OCI-LY7 (cell line): ENCODE measurements around the gene AURKB. TPM values are rescaled to one million over a fixed set of nuclear protein-coding genes. Genes with fewer than 3 reads are reported as not detected.

Experiments
- BruUV-seq: library from RNA; stranded (reverse); fragments of 400-500 nt; replicated peaks from 2 replicates; lab custom pipeline; 2021; lab: Mats Ljungman, UMichigan
- CTCF ChIA-PET: fragments of 300-600 bp; sonication (Branson Sonifier 250); formaldehyde crosslinking; loops from one replicate; lab custom pipeline; 2022; ENCODE audit warnings: antibody characterized with exemption; ENCODE audit not compliant: unreplicated experiment; lab: Charles Lee
- POLR2A ChIA-PET: fragments of 300-600 bp; sonication (Branson Sonifier 250); formaldehyde crosslinking; loops from one replicate; lab custom pipeline; 2022; ENCODE audit warnings: antibody characterized with exemption; lab: Charles Lee
- DNase-seq: peaks from one replicate; pipeline ENCODE4 v3.0.0-alpha.2; 2015; ENCODE audit warnings: low spot score
- H2AFZ ChIP-seq: fragments of 200-600 bp; sonication (generic), shearing (Covaris generic); 2 replicates; pipeline ENCODE4 v1.6.1; 2014; ENCODE audit warnings: mild to moderate bottlenecking, antibody characterized with exemption, low read length, moderate library complexity
- H3K27ac ChIP-seq: fragments of 200-600 bp; sonication (generic); 2 replicates; pipeline ENCODE4 v1.5.1; 2014; ENCODE audit warnings: mixed run types, low read depth, mild to moderate bottlenecking, moderate library complexity, low read length, inconsistent platforms; ENCODE audit not compliant: poor library complexity, severe bottlenecking
- H3K36me3 ChIP-seq: fragments of 200-600 bp; sonication (generic); 2 replicates; pipeline ENCODE4 v1.6.1; 2014; ENCODE audit warnings: mild to moderate bottlenecking, antibody characterized with exemption, low read length, moderate library complexity, mixed read lengths; ENCODE audit not compliant: insufficient read depth
- H3K4me1 ChIP-seq: fragments of 200-600 bp; sonication (generic); 2 replicates; pipeline ENCODE4 v1.5.1; 2014; ENCODE audit warnings: mild to moderate bottlenecking, low read length; ENCODE audit not compliant: insufficient read depth, poor library complexity, severe bottlenecking
- H3K4me2 ChIP-seq: fragments of 200-600 bp; sonication (generic); 2 replicates; pipeline ENCODE4 v1.6.1; 2014; ENCODE audit warnings: mild to moderate bottlenecking, low read length
- H3K4me3 ChIP-seq: fragments of 200-600 bp; sonication (generic); 2 replicates; pipeline ENCODE4 v1.5.1; 2014; ENCODE audit warnings: mild to moderate bottlenecking, low read depth, low read length; ENCODE audit not compliant: poor library complexity, severe bottlenecking
- H3K79me2 ChIP-seq: fragments of 200-600 bp; sonication (generic); 2 replicates; pipeline ENCODE4 v1.6.1; 2016; ENCODE audit warnings: low read depth, mild to moderate bottlenecking, low read length, moderate library complexity, mixed read lengths; ENCODE audit not compliant: insufficient read depth
- H3K9me2 ChIP-seq: fragments of 200-600 bp; sonication (generic); 2 replicates; pipeline ENCODE4 v1.6.1; 2016; ENCODE audit warnings: mild to moderate bottlenecking, low read length, mixed read lengths; ENCODE audit not compliant: insufficient read depth
- H3K9me3 ChIP-seq: fragments of 200-600 bp; sonication (generic); 2 replicates; pipeline ENCODE4 v1.6.1; 2014; ENCODE audit warnings: mild to moderate bottlenecking, mixed run types, low read length, mixed read lengths
- H4K20me1 ChIP-seq: fragments of 200-600 bp; sonication (generic); 2 replicates; pipeline ENCODE4 v1.6.1; 2014; ENCODE audit warnings: mild to moderate bottlenecking, antibody characterized with exemption, low read length, moderate library complexity, mixed read lengths; ENCODE audit not compliant: insufficient read depth
- CTCF ChIP-seq: fragments of 200-600 bp; sonication (generic); conservative IDR thresholded peaks from 2 replicates; pipeline ENCODE4 v1.5.1; 2014; ENCODE audit warnings: mild to moderate bottlenecking, antibody characterized with exemption, low read length, moderate library complexity, mixed read lengths
- EZH2phosphoT487 ChIP-seq: fragments of 200-600 bp; sonication (generic); IDR thresholded peaks from 2 replicates; pipeline ENCODE4 v1.6.1; 2018; ENCODE audit warnings: low read depth, borderline replicate concordance, mild to moderate bottlenecking, mixed run types, antibody characterized with exemption, low read length, moderate library complexity, mixed read lengths
- intact Hi-C: fragments of 100-400 bp; cut with micrococcal nuclease; formaldehyde crosslinking; loops from one replicate; pipeline ENCODE4 v1.10.0; 2022; ENCODE audit not compliant: unreplicated experiment
- total RNA-seq, 2 experiments: library from RNA; depleted of rRNA in 1 of 2; stranded (reverse); fragments of >200 nt in 1 of 2; shearing (Covaris generic) in 1 of 2; gene quantifications; 2 replicates each; pipeline ENCODE4 v1.2.3, GENCODE V29; 2014 to 2022

AURKB gene
- total RNA-seq, 2 experiments from 2014 or later, result 283 to 310 TPM

GRCh38 chr17:8224891-8225812 is 14.8 kb upstream of the AURKB start:
- Histone ChIP-seq H2AFZ (no peak overlapping the region), H3K4me1 (peaks cover 21% of the 10 kb centered on the region), H3K79me2 (no peaks in the 10 kb centered on the region), H3K27ac (no peak overlapping the region), H3K4me2 (no peak overlapping the region), H3K9me2 (no peaks in the 10 kb centered on the region), H3K4me3 (no peak overlapping the region), H4K20me1 (no peaks in the 10 kb centered on the region), H3K36me3 (peaks cover 50% of the 10 kb centered on the region), H3K9me3 (no peaks in the 10 kb centered on the region)
- intact Hi-C loops, result no loop called here
- POLR2A ChIA-PET, result interaction anchor here (0.6 to 4.2 kb wide), 6 partner anchors 22 to 1062 kb away, joined by 3 to 49 read pairs (median 6); partner anchors contain the start of genes BORCS6, CTC1, PFAS and RANGRF
- DNase-seq, result no peak
- no TSS peak for BruUV-seq
- no peak for TF ChIP-seq EZH2phosphoT487
- TF ChIP-seq CTCF, result no peak
- CTCF ChIA-PET, result no interaction called here

- intact Hi-C loops, result no loop called here
- Histone ChIP-seq H4K20me1 (no peaks in the 10 kb centered on the region), H3K4me1 (peaks cover 21% of the 10 kb centered on the region), H3K4me2 (peak overlapping the region; percentile 94), H3K9me3 (no peaks in the 10 kb centered on the region), H3K27ac (peak overlapping the region; percentile 88), H3K36me3 (peaks cover 34% of the 10 kb centered on the region), H3K9me2 (no peaks in the 10 kb centered on the region), H2AFZ (peak overlapping the region; percentile 47; the same call in 1 of the 2 replicates), H3K4me3 (peak overlapping the region; percentile 80), H3K79me2 (no peaks in the 10 kb centered on the region)
- TF ChIP-seq CTCF (peak; percentile 61), EZH2phosphoT487 (no peak)
- ChIA-PET CTCF (interaction anchor here (2.6 kb wide), 1 partner anchor 24 kb away, joined by 15 read pairs; the partner anchor contains the start of gene CTC1), POLR2A (interaction anchor here (0.8 to 4.3 kb wide), 11 partner anchors 13 to 77 kb away, joined by 3 to 49 read pairs (median 5); partner anchors contain the start of genes AURKB, CTC1, PFAS and SLC25A35)
- no TSS peak for BruUV-seq
- DNase-seq, result peak; percentile 74
These were observed 13.2 kb upstream of the AURKB start for GRCh38 chr17:8223356-8224126.
